IPS-18a (cell line): ENCODE measurements around the gene ADK.
"Not testable (repeated sequence)": the region's sequence is repeated elsewhere in the genome, so short reads cannot be mapped to it uniquely, and the experiment has no call there.

Source experiments
- H3K27ac ChIP-seq: one replicate; pipeline ENCODE4 v1.5.1; 2013; ENCODE audit warnings: low read length
- H3K27me3 ChIP-seq: one replicate; pipeline ENCODE4 v1.6.1; 2013; ENCODE audit warnings: mild to moderate bottlenecking, low read length; ENCODE audit not compliant: control insufficient read depth, insufficient read depth
- H3K36me3 ChIP-seq: one replicate; pipeline ENCODE4 v1.6.1; 2013; ENCODE audit warnings: low read depth, low read length; ENCODE audit not compliant: control insufficient read depth
- H3K4me1 ChIP-seq: one replicate; pipeline ENCODE4 v1.6.1; 2013; ENCODE audit warnings: low read depth, low read length; ENCODE audit not compliant: control insufficient read depth
- H3K4me3 ChIP-seq: one replicate; pipeline ENCODE4 v1.5.1; 2013; ENCODE audit warnings: low read length
- H3K9ac ChIP-seq: one replicate; pipeline ENCODE4 v1.6.1; 2013; ENCODE audit warnings: mild to moderate bottlenecking, low read length, moderate library complexity
- H3K9me3 ChIP-seq: one replicate; pipeline ENCODE4 v1.6.1; 2013; ENCODE audit warnings: low read depth, low read length; ENCODE audit not compliant: control insufficient read depth

Gene ADK

DNA sequence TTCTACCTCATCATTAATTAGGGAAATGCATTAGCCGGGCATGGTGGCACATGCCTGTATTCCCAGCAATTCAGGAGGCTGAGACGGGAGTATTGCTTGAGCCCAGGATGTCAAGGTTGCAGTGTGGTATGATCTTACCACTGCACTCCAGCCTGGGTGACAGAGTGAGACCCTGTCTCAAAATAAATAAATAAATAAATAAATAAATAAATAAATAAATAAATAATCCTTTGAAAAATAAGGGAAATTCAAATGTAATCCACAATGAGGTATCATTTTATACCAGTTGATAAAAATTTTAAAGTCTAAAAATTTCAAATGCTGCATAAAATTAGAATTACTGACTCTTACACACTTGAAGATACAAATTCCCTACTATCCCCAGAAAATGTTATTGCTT is 334.3 kb downstream of the ADK start:
- H3K27me3 ChIP-seq, result no peaks in the 10 kb centered on the region
- H3K36me3 ChIP-seq, result no peaks in the 10 kb centered on the region
- no peaks in the 10 kb centered on the region for H3K9me3 ChIP-seq
- H3K4me1 ChIP-seq, result no peaks in the 10 kb centered on the region
- no peak overlapping the region for H3K27ac ChIP-seq
- H3K9ac ChIP-seq, result no peak overlapping the region
- no peak overlapping the region for H3K4me3 ChIP-seq

DNA sequence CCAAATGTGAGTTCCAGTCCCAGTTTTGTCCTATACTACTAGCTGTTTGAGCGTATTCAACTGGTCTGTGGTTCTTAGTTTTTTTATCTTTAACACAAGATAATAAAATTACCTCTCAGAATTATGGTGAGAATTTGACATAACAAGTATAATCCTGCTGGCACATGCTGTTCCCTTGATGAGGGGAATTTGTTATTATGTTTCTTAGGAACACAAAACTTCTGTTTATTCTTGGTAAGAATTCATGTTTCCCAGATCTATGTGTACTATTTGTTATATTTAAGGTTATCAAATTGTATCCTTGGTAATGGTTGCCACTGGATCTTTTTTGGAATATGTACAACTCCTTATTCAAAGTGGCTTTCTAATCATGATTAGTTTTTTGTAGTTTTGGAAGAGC is 335.6 kb downstream of the ADK start:
- H3K9me3 ChIP-seq, result no peaks in the 10 kb centered on the region
- no peaks in the 10 kb centered on the region for H3K36me3 ChIP-seq
- H3K27me3 ChIP-seq, result no peaks in the 10 kb centered on the region
- H3K27ac ChIP-seq, result no peak overlapping the region
- H3K4me3 ChIP-seq, result no peak overlapping the region
- H3K4me1 ChIP-seq, result no peaks in the 10 kb centered on the region
- H3K9ac ChIP-seq, result no peak overlapping the region

DNA sequence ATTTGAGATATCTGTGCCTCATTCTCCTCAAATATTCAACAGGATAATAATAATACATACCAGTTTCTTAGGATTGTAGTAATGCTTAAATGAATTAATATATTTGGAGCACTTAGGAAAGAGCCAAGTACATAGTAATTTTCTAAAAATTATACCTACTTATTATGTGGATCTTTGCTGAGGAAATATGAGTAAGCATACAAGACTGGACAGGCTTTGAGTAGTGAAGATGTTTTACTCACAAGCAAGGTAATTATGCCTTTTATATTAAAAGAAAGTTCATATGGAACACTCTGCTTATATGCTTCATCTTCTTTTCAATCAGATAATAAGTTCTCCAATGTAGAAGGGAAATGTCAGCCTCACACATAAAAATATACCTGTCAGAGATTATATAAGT is 337.9 kb downstream of the ADK start:
- H3K4me3 ChIP-seq, result no peak overlapping the region
- no peaks in the 10 kb centered on the region for H3K4me1 ChIP-seq
- H3K27ac ChIP-seq, result no peak overlapping the region
- H3K9ac ChIP-seq, result no peak overlapping the region
- H3K36me3 ChIP-seq, result no peaks in the 10 kb centered on the region
- H3K27me3 ChIP-seq, result no peaks in the 10 kb centered on the region
- H3K9me3 ChIP-seq, result no peaks in the 10 kb centered on the region

DNA sequence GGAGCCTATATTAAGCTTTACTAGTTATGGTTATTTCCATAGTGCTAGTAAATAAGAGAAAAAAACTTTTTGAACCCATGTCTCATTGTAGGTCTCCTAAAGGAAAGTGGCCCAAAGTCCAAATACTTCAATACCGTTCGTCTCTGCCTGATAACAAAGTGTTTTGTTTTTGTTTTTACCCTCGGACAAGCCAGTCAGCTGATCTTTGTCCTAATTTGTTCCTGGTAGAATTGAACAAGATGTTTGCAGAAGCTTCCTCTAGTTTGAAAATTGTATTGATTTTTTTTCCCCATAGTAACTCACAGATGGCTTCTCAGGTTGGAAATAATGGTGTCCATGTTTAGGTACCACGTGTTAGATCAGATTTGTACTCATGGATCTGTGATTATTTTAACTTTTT is 339.5 kb downstream of the ADK start:
- H3K36me3 ChIP-seq, result no peaks in the 10 kb centered on the region
- no peaks in the 10 kb centered on the region for H3K27me3 ChIP-seq
- H3K9me3 ChIP-seq, result no peaks in the 10 kb centered on the region
- no peaks in the 10 kb centered on the region for H3K4me1 ChIP-seq
- H3K4me3 ChIP-seq, result no peak overlapping the region
- no peak overlapping the region for H3K27ac ChIP-seq
- H3K9ac ChIP-seq, result no peak overlapping the region

DNA sequence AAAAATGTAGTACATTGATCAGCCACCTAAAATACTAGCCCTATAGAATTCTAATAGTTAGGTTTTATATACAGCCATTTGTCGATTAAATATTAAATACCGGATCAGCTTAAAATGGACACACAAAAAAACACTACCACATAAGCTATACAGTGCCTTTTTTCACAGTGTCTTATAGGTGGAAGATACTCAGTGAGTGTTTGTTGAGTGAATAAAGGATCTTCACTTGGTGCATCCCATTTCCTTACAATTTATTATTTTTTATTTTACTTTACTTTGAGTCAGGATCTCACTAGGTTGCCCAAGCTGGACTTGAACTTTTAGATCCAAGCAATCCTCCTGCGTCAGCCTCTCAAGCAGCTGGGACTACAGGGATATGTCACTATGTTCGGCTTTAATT is 340.0 kb downstream of the ADK start:
- no peak overlapping the region for H3K27ac ChIP-seq
- no peaks in the 10 kb centered on the region for H3K9me3 ChIP-seq
- H3K9ac ChIP-seq, result no peak overlapping the region
- H3K36me3 ChIP-seq, result no peaks in the 10 kb centered on the region
- no peaks in the 10 kb centered on the region for H3K27me3 ChIP-seq
- H3K4me1 ChIP-seq, result no peaks in the 10 kb centered on the region
- no peak overlapping the region for H3K4me3 ChIP-seq

DNA sequence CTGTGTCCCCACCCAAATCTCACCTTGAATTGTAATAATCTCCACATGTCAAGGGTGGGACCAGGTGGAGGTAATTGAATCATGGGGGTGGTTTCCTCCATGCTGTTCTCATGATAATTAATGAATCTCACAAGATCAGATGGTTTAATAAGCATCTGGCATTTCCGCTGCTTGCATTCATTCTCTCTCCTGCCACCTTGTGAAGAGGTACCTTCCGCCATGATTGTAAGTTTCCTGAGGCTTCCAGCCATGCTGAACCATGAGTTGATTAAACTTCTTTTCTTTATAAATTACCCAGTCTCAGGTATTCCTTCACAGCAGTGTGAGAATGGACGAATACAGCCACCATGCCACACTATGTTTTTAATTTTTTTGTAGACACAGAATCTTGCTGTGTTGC is 345.3 kb downstream of the ADK start:
- not testable (repeated sequence) for H3K4me3 ChIP-seq, H3K9ac ChIP-seq, H3K27ac ChIP-seq, H3K4me1 ChIP-seq, H3K27me3 ChIP-seq, H3K9me3 ChIP-seq, H3K36me3 ChIP-seq

DNA sequence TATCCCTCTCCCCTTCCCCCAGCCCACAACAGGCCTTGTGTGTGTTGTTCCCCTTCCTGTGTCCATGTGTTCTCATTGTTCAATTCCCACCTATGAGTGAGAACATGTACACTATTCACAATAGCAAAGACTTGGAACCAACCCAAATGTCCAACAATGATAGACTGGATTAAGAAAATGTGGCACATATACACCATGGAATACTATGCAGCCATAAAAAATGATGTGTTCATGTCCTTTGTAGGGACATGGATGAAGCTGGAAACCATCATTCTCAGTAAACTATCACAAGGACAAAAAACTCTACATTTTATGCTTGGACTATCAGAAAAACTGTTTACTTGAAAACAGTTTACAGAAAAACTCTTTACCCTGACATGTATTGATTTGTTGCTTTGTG is 347.6 kb downstream of the ADK start:
- not testable (repeated sequence) for H3K9me3 ChIP-seq, H3K36me3 ChIP-seq, H3K4me3 ChIP-seq, H3K27me3 ChIP-seq, H3K9ac ChIP-seq, H3K4me1 ChIP-seq, H3K27ac ChIP-seq

DNA sequence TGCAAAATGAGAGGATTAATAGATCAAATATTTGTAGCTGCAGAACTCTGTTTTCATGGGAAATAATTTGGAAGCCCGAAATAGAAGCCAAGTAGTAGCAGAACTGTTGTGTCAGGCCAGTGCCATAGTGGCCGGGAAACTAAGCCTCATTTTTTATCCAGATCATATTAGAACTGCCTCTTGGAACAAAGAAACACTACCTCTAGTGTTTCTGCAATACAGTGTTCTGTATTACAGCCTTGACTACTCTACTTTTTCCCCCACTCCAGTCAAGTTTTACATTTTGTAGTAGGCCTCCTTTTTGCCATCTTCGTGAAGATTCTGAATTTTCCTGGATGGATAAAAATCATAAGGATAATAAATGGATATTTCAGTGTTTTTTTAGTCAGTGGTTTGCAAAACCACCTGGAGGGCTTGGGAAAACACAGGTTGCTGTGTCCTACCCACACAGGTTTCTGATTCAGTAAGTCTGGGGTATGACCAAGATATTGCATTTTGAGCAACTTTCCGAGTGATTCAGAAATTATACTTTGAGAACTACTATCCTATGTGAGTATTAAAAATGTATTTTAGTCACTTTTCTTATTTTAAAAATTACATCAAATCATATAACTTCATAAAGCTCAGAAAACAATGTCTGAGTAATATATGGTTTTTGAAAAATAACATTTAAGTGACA is 349.1 kb downstream of the ADK start:
- no peak overlapping the region for H3K9ac ChIP-seq
- no peak overlapping the region for H3K27ac ChIP-seq

DNA sequence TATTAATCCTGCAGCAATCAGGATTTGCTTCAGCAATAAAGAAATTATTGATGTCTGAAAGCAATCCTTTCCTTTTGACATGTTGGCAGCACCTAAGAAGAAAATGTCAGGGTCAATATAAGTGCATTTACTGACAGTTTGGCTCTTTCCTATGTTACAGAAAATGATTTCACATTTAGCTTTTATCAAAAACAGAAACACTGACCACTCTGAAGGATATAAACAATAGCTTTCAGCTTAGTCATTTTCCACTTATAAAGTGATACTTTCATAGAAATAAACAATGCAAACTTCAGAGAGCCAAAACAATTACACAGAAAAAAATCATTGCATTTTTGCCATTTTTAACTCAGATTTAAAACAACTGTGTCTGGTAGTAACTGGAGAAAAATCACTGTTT is 349.8 kb downstream of the ADK start:
- no peak overlapping the region for H3K4me3 ChIP-seq
- no peaks in the 10 kb centered on the region for H3K36me3 ChIP-seq
- no peaks in the 10 kb centered on the region for H3K4me1 ChIP-seq
- H3K9me3 ChIP-seq, result no peaks in the 10 kb centered on the region
- no peak overlapping the region for H3K9ac ChIP-seq
- no peaks in the 10 kb centered on the region for H3K27me3 ChIP-seq
- H3K27ac ChIP-seq, result no peak overlapping the region

More for the DNA sequence above, 349.1 kb downstream of the ADK start:
- no peak overlapping the region for H3K4me3 ChIP-seq
- H3K36me3 ChIP-seq, result no peaks in the 10 kb centered on the region
- no peaks in the 10 kb centered on the region for H3K27me3 ChIP-seq
- no peaks in the 10 kb centered on the region for H3K4me1 ChIP-seq
- H3K9me3 ChIP-seq, result no peaks in the 10 kb centered on the region

DNA sequence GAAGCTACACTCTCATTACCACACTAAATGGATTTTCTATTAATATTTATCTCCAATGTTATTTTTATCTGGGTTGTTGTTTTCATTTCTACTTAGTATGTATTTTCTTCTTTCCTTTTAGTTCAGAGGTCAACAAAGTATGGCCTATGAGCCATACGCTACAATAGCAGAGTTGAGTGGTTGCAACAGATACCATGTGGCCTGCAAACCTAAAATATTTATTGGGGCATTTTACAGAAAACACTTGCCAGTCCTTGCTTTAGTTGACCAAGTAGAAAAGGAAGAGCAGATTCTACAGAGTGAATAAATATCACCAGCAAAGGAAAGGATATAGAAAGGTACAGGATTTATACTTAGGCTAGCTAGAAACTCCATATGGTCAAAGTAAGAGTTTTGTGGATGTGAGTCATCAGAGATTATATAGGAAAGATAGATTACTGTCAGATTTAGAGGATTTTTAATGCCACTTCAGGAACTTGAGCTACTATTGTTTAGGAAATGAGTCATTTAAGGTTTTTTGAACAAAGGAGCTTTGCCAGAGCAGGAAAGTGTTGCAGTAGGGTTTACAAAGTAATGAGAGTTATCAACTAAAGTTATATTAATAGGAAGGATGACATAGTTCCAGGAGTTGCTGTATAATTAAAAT is 352.1 kb downstream of the ADK start:
- H3K9me3 ChIP-seq, result no peaks in the 10 kb centered on the region
- H3K27ac ChIP-seq, result no peak overlapping the region
- H3K36me3 ChIP-seq, result no peaks in the 10 kb centered on the region
- no peaks in the 10 kb centered on the region for H3K27me3 ChIP-seq
- H3K9ac ChIP-seq, result no peak overlapping the region
- no peak overlapping the region for H3K4me3 ChIP-seq
- no peaks in the 10 kb centered on the region for H3K4me1 ChIP-seq

DNA sequence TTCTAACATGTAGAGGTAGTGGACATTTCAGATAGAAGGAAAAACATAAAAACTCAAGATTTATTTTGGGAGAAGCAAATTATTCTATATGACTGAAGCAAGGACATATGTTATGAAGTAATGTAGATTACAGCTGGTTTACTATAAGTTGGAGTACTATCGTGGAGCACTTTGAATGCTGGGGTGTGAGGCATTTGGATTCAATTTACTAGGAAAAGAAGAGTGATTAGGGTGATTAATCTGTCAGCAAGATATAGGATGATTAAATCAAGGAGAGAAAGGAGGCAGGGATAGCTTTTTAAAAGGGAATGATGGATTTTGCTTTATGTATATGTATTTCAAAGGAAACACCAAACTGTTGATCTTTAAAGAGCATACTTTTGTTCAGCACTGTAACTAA is 356.9 kb downstream of the ADK start:
- Histone ChIP-seq H3K36me3 (no peaks in the 10 kb centered on the region), H3K27me3 (no peaks in the 10 kb centered on the region), H3K9me3 (peaks cover 9% of the 10 kb centered on the region), H3K9ac (no peak overlapping the region), H3K4me1 (no peaks in the 10 kb centered on the region), H3K27ac (no peak overlapping the region), H3K4me3 (no peak overlapping the region)

DNA sequence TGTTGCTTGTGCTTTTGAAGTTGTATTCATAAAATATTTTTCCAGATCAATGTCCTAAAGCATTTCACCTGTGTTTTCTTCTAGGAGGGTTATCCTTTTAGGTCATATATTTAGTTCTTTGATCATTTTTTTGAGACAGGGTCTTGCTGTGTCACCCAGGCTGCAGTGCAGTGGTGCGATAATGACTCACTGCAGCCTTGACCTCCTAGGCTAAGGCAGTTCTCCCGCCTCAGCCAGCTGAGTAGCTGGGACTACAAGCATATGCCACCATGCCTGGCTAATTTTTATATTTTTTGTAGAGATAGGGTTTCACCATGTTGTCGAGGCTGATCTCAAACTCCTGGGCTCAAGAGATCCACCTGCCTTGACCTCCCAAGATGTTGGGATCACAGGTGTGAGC is 359.6 kb downstream of the ADK start:
- Histone ChIP-seq H3K9me3 (peaks cover 9% of the 10 kb centered on the region), H3K27ac (no peak overlapping the region), H3K27me3 (no peaks in the 10 kb centered on the region), H3K36me3 (no peaks in the 10 kb centered on the region), H3K4me1 (no peaks in the 10 kb centered on the region), H3K4me3 (no peak overlapping the region), H3K9ac (no peak overlapping the region)
